Left cardiac atrium (tissue), 4 donors: ENCODE data around the gene CDH6. TPM values are rescaled to one million over a fixed set of nuclear protein-coding genes. Genes with fewer than 3 reads are reported as not detected.

ENCODE experiments used
- ATAC-seq, 2 donors: fragments of 200-7000 bp; cut with Tn5 transposase; one replicate each; pipeline ENCODE4 v1.9.1; 2020; ENCODE audit warnings: mild to moderate bottlenecking in 2 of 2, moderate library complexity in 2 of 2
- DNase-seq: peaks from one replicate; pipeline ENCODE4 v3.0.0-alpha.2; 2020
- intact Hi-C, 2 donors: fragments of 100-400 bp; cut with DNase I; formaldehyde crosslinking; loops; one replicate each; pipeline versions ENCODE4 v1.14.1 to v1.15.1; 2022 to 2023
- total RNA-seq, 2 donors: library from RNA; stranded (reverse); fragmentation: NEBNext Ultra II Directional; extraction: Animal tissue kit (Norgen Biotek cat#: 25700); gene quantifications; one replicate each; pipeline ENCODE4 v1.2.1, GENCODE V29; 2021
- donor health status: DM: no; HTN: yes; CAD: no.
- donor health status: DM: no; HTN: yes; CAD: no; lungs with severe emphysema.
- donor health status: DM: yes; HTN: yes; CAD: no.
- donor health status: Dilated cardiomyopathy.

CDH6 gene
- total RNA-seq, 2 donors from 2014 or later, result 2.2 to 2.3 TPM

DNA sequence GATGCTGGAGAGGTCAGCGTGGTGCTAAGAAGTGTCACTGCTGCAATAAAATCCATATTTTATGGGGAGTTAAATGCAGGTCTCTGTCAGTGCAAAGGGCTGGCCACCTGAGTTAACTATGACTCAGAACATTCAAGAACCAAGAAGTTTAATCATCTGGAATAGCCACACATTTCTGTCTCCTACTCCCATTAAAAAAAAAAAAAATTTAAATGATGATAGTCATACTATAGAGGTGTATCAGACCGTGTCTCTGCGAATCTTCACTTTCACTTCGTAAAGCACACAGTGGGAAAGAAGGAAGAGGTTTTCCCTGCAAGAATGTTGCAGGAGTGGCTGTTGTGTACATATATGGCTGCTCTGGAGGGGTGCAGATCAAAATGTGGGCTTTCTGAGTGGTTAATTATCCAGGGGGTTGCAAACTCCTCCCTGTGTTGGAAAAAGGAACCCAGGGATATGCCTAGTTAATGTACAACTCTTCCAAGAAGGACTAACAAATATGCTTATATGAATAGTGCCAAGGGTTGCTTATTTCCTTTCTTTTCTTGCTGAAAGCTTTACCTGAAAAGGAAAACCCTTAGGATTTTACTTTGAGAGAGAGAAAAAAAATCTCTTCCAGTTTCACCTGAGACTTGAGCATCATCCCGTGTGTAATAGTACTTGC, 1.5 kb downstream of the CDH6 start:
- intact Hi-C loops, result no loop called here
- DNase-seq, result no peak
- ATAC-seq, result peak in 1 of 2 donors; percentile 35

DNA sequence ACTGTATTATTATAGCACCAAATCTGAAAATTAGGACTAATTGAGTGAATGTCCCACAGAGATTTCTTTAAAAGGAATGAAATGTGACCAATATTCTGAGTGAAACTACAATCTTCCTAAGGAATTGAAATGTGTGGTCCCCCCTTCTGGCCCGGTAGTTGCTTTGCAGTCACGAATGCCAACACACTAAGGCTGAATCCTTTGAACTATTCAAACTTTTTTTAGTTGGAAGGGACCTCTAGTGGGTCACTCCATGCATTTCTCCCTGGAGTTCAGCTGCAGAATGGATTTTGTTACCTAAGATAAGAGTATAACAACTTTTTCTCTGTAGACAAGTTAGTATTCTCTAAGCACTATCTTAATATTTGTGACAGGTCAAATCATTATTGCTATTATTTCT, 2.8 kb downstream of the CDH6 start:
- DNase-seq, result no peak
- intact Hi-C loops, result no loop called here
- no peak for ATAC-seq

DNA sequence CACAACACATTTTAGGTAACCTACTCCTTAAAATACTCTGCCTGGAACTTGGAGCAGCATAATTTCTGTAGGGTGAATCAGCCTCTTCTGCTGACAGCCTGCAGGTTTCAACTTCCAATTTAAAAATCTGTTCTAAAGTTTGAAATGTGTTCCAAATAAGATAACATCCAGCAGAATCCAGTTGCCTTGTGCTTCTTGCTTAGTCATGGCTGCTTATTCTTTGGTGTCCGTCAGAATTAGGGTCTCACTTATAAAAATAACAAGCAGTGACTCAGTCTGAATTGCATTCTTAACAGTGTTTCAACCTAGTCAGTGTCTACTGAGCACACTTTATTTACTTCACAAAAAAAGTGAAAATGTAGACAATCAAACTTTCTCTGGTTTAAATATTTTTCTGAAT, 3.7 kb downstream of the CDH6 start:
- DNase-seq, result no peak
- peak in 1 of 2 donors; percentile 61 for ATAC-seq
- intact Hi-C loops, result no loop called here

DNA sequence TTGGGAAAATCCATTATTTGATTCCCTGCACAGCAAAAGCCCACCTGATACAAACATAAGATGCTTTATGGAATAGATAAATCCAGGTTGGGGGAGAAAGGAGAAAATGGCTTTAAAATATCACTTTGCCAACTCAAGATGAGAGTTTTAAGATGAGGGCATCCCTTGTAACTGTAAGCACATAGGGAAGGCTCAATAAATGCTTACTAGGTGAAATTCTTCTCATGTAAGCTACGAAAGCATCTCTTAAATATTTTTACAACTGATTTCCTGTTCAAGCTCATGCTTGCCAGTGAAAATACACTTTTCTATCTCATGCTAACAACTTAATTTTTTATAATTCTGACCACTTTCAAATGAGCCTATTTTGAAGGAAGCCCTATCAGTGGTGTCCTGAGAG, 11.5 kb downstream of the CDH6 start:
- ATAC-seq, result no peak
- intact Hi-C loops, result no loop called here
- no peak for DNase-seq

DNA sequence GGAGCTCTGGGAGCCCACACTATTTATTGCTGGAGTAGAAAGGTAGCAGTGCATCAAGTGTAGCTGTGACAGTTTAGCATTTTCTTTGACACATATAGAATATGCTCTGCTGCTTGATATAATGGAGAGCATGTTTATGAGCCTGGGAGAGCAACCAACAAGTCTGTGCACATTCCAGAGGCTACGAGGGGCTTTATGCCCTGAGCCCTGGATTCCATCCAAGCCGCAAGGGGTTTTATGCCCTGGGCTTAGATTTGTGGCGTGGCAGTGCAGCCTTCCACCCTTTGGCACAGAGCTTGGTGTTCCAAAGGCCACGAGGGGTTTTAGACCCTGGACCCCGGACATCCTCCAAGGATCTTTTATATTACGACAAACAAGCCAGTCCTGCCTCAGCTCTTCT, 14.6 kb downstream of the CDH6 start:
- no peak for DNase-seq
- intact Hi-C loops, result no loop called here
- ATAC-seq, result no peak

DNA sequence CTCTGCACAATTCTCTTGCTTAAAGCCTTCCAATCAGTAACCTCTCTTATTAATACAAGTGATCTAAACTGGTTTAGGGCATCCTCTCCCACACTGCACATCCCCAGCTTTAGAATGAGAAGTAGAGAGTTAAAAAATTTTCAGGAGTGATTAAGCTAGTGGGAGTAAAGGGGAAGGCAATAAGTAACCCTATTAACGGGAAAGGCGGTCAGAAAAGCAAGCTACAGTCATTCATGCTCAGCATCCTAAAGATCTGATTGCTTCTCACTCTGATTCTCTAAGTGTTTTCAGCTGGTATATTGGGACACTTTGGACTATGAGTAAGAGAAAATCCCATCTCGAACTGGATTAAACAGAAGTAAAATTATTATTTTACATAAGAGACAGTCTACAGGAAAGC, 15.8 kb downstream of the CDH6 start:
- no peak for ATAC-seq
- intact Hi-C loops, result no loop called here
- DNase-seq, result no peak

DNA sequence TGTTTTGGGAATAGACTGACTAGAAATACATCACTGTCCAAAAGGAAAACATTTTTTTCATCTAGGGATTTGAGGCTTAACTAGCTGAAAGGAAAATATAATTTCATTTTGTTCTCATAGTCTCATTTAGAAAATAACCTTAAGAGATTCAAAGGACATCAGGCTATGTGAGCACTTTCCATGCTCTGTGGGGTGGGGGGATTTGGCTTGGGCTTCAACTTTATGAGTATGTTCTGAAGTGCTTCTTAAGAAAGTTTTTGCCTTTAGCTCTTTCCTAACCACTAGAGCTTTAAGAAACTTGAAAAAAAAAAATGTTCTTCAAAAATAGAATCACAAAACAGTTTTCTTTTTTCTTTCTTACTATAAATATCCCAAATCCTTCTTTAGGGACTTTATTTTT, 17.6 kb downstream of the CDH6 start:
- DNase-seq, result no peak
- intact Hi-C loops, result no loop called here
- ATAC-seq, result no peak

DNA sequence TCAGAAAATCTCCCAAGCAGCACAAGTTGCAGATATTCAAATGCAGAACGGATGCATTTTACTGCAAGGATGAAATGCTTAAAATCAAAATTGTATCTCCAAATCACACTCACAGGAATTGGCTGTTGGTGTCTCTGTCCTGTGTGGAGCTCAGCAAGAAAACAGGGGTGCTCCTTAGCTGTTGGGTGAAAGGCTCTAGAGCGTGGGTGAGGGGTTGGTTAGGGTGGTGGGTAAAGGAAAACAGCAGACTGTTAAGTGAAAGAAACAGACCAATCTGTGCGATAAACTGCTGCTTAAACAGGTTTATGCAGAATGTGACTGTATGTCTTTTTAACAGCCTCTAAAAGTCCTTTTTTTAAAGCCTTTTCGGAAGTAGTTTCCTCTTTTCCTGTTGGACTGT, 19.8 kb downstream of the CDH6 start:
- intact Hi-C loops, result no loop called here
- DNase-seq (no peak), ATAC-seq (no peak)

DNA sequence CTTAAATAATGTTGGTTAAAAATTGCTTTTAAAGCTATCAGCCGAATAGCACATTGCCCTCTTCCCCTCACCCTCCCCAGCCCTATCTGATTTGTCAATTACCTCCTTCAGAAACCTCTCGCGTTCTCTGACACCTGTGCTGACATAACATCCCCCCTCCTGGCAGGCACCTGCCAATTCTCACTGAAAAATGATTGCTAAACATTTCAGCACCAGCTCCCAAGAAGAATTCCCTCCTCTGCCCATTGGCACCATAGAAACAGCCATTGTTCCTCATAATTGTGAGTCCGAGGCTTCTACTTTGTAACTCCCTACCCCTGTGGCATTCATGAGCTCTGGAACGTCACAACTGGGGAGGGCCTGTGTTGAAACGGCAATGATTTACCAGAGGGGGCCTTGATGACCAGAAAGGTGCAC, 20.2 kb downstream of the CDH6 start:
- intact Hi-C loops, result no loop called here
- no peak for DNase-seq
- ATAC-seq, result no peak

DNA sequence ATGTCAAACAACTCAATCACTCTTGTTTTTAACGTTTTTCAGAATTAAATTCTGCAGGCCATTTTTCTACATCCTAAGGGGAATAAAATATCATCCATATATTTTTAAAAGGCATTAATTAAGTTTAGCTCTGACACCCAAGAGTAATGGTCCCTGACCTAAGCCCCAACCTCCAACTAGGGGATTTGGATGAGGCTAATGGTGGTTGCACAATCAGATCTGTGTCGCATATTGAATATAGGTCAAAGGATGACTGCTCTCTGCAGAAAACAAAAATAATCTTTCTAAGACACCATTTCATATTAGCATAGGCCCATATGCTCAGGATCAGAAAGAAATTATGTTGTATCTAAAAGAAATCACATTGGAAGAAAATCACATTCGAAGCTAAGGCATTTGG, 20.7 kb downstream of the CDH6 start:
- intact Hi-C loops, result no loop called here
- DNase-seq (no peak), ATAC-seq (no peak)

DNA sequence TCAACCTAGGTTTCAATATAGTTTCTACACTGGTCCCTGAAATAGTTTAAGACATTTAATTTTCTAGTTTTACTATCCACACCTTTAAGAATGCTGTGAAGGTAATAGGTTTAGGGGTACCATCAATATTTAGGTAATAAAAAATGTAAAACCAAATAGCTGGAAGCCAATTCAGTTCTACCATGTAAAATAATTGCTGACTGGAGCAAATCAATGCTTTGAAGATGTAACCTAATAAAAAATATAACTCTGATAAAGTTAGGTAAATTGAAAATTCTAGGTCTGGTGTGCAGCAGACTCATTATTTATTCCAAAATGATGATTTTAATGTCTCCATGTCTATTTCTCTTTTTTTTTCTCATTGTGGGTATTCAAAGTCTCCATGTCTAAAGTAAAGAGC, 21.8 kb downstream of the CDH6 start:
- ATAC-seq (no peak), DNase-seq (no peak)
- intact Hi-C loops, result no loop called here

DNA sequence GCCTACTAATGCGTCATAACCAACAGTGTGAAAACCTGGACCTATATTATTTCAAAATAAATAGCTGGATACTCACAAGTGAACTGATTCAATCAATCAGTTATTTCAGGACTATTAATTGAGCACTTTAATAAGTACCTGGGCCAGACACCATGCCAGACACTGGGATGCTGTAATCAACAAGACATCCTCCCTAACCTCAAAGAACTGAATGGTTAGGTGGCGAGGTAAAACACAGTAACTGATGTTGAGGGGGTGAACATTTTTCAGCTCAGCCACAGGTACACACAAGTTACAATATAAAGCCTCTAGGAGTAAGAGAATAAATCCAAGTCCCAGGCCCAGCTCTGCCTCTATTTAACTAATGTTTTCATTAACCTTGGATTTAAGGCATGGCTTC, 24.0 kb downstream of the CDH6 start:
- DNase-seq (no peak), ATAC-seq (no peak)
- intact Hi-C loops, result no loop called here

DNA sequence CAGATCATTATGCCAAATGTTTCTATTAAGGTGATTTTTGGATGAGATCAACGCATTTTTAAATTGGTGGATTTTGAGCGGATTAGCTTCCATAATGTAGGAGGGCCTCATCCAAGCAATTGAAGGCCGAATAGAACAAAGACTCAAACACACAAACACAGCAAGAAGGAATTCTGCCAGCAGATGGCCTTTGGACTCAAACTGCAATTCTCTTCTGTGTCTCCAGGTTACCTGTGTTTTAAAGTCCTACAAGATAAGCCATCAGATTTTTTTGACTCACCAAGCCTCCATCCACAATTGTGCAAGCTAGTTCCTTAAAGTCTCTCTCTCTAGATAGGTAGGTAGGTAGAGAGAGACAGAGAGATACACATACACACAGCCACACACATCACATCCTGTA, 25.5 kb downstream of the CDH6 start:
- ATAC-seq (no peak), DNase-seq (no peak)
- intact Hi-C loops, result no loop called here

DNA sequence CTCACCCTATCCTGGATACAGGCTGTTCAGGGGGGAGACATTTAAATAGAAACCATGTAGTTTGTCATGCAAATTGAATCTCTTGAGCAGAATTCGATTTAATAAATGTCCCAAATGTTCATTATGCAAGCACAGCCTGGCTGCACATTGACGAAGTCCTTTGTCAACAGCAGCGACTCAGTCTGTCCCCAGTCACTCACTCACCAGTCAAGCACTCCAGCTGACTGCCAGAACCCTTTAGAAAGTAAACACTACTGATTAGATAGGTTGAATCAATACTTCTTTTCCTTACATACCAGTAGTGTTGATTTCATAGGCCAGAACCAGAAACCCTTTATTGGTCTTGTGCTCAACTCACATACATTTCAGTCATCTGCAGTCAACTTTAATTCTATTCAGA, 27.5 kb downstream of the CDH6 start:
- intact Hi-C loops, result no loop called here
- no peak for ATAC-seq
- DNase-seq, result no peak

DNA sequence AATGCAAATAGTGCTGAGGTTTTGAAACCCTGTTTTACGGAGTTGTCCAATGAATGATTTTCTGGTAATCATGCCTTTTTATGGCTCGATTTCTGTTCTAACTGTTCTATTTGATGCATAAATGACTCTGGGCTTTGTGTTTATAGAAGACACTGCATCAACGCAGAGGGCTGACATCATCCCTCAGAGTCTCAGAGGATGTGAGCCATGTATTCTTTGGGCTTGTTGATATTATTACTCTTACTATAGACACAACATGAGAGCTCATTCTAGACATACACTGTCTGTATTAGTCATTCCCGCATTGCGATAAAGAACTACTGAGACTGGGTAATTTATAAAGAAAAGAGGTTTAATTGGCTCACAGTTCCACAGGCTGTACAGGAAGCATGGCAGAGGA, 31.6 kb downstream of the CDH6 start:
- DNase-seq, result no peak
- intact Hi-C loops, result no loop called here
- peak in 1 of 2 donors; percentile 21 for ATAC-seq

DNA sequence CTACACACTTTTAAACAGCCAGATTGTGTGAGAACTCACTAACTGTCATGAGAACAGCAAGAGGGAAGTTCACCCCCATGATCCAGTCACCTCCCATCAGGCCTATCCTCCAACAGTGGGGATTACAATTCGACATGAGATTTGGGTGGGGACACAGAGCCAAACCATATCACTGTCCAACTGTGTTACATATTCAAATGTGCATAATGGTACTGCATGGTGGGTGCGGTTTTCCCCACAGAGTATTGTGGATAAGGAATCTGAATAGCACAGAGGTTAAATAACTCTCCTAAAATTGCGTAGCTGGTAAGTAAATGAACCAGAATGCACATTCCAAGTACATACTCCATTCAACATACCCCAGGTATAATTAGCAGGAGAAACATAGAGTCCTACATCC, 32.1 kb downstream of the CDH6 start:
- DNase-seq, result no peak
- intact Hi-C loops, result no loop called here
- no peak for ATAC-seq

DNA sequence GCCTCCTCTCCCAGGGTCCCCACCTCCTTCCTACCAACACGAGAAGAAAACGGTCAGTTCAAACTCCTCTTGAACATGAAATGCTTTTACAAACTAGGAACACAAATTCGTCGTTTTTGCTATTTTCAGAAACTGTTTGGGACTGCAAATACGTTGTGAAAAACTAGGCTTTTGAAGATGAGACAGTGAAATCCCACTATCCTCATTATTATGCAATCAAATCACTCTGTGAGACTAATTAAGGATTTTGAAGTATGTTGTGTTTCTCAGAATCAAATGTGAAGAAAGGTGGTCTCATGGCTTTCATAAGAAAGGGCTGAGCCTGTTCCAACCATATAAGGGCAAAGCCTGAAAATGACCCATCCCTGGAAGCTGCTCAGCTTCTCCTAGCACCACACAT, 33.2 kb downstream of the CDH6 start:
- intact Hi-C loops, result no loop called here
- ATAC-seq, result no peak
- DNase-seq, result no peak

DNA sequence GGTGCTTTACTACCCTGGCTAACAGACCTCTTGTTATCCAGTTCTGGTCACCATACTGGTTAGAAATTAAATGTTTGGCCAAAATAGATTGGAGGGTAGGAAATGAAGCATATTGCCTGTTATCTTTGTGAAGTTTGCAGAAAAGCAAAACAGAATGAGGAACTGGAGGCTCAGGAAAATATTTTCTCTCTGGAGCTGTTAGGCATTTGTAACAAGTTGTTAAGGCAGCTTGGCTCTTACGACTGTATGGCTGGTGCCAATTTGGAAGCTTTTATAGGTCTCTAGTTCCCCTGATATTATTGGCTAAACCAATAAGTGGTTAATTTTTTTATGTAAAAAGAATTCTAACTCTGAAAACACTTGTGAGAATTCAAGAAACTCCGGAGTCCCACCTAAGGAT, 35.8 kb downstream of the CDH6 start:
- ATAC-seq (no peak), DNase-seq (no peak)
- intact Hi-C loops, result no loop called here

DNA sequence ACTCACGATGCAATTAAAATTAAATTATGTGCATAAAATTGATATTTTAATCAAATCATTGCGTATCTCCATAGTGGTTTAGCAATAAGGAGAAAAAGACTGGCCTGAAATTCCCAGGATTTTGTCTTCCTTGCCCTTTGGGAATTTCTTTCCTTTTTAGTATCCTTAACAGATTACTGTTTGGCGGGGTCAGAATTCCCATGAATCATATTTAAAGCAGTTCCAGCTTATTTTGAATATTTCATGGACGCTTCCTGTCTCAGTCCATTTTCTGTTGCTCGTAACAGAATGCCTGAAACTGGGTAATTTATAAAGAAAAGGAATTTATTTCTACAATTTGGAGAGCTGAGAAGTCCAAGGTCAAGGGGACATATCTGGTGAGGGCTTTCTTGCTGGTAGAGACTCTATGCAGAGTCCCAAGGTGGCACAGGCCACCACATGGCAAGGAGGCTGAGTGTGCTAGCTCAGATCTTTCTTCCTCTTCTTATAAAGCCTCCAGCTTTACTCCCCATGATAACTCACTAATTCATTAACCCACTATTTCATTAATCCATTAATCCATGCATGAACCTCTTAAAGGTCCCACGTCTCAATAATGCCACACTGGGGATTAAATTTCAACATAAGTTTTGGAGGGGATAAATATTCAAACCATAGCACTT, 37.8 kb downstream of the CDH6 start:
- intact Hi-C loops, result no loop called here
- ATAC-seq, result peak in 1 of 2 donors; percentile 52

DNA sequence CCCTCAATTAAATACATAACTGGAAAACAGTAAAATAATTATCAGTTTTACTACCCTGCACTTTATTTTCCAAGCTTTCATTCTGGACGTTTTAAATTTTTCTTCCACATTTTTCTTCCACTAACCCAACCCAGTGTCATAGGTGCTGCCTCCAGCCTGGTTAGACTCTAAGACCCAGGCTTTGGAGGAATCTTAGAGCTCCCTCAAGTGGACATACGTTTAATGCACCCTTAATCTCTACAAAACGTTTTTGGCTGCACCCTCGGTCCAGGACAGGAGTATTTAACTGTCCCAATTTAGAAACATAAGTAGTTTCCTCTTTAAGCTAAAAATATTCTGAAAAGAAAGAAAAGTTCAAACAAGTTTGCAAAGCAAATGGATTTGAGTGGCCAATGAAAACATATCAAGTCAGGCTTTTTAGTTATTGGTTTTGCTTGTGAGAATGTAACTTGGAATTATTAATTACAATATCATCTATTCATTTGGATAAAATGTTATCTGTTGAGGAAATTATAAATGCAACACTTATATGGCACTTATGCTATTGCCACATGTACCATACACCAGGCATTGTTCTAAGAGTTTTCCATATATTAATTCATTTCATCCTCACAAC, 38.9 kb downstream of the CDH6 start:
- intact Hi-C loops, result loop anchor here in 1 of 2 donors (2.0 kb wide), 1 partner anchor 832 kb away; no protein-coding TSS in a partner anchor
- ATAC-seq, result peak; percentile 93

More for the DNA sequence above, 37.8 kb downstream of the CDH6 start:
- DNase-seq, result no peak

DNA sequence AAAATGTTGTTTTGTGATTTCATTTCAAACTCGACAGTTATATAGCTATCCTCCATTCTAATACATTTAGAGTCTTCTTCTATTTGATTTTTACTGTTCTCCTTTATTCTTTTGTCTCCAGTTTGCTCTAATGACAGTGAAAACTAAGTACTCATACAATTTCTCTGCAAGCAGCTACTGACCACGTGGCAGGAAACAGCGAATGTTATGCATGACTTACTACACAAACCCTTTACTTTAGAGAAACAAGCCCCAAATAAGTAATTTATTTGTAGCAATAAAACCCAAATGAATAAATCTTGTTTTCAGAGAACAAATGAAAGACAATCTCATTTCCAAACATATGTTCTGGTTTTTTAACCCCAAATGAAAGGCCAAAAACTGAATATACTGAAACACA, 41.9 kb downstream of the CDH6 start:
- ATAC-seq (no peak), DNase-seq (no peak)
- intact Hi-C loops, result no loop called here

More for the DNA sequence above, 38.9 kb downstream of the CDH6 start:
- no peak for DNase-seq
